Skeletal muscle cell (primary cell): ENCODE results near the gene PDRG1.

ENCODE experiments used
- DNase-seq: peaks from one replicate; pipeline ENCODE4 v3.0.0-alpha.2; 2010; ENCODE audit warnings: low read depth
- H3K4me3 ChIP-seq: 2 replicates; pipeline ENCODE4 v1.5.1; 2011; ENCODE audit warnings: low read depth, mild to moderate bottlenecking, control low read depth, low read length, moderate library complexity

Gene PDRG1

GRCh38 chr20:31914170-31914569 lies 37.7 kb downstream of the PDRG1 start:
- no peak for DNase-seq
- no peak overlapping the region for H3K4me3 ChIP-seq

- no peak overlapping the region for H3K4me3 ChIP-seq
- DNase-seq, result no peak
Measured at GRCh38 chr20:31913431-31914157, 38.3 kb downstream of the PDRG1 start.

GRCh38 chr20:31910071-31910803 lies 41.6 kb downstream of the PDRG1 start:
- no peak overlapping the region for H3K4me3 ChIP-seq
- DNase-seq, result no peak

GRCh38 chr20:31909253-31910070 lies 42.4 kb downstream of the PDRG1 start:
- no peak for DNase-seq
- H3K4me3 ChIP-seq, result no peak overlapping the region

GRCh38 chr20:31908424-31908823 lies 43.4 kb downstream of the PDRG1 start:
- H3K4me3 ChIP-seq, result no peak overlapping the region
- no peak for DNase-seq

GRCh38 chr20:31908016-31908415 lies 43.8 kb downstream of the PDRG1 start:
- no peak for DNase-seq
- H3K4me3 ChIP-seq, result no peak overlapping the region

- H3K4me3 ChIP-seq, result no peak overlapping the region
- DNase-seq, result no peak
Measured at GRCh38 chr20:31907046-31907445, 44.8 kb downstream of the PDRG1 start.

GRCh38 chr20:31906001-31906400 lies 45.8 kb downstream of the PDRG1 start:
- H3K4me3 ChIP-seq, result no peak overlapping the region
- DNase-seq, result no peak

GRCh38 chr20:31903627-31904386 lies 48.0 kb downstream of the PDRG1 start:
- H3K4me3 ChIP-seq, result no peak overlapping the region
- no peak for DNase-seq

- no peak overlapping the region for H3K4me3 ChIP-seq
- DNase-seq, result no peak
Measured at GRCh38 chr20:31901615-31902014, 50.2 kb downstream of the PDRG1 start.

GRCh38 chr20:31897541-31897940 lies 54.3 kb downstream of the PDRG1 start:
- no peak overlapping the region for H3K4me3 ChIP-seq
- DNase-seq, result no peak

- no peak for DNase-seq
- H3K4me3 ChIP-seq, result no peak overlapping the region
Measured at GRCh38 chr20:31896049-31896448, 55.8 kb downstream of the PDRG1 start.

- no peak overlapping the region for H3K4me3 ChIP-seq
- peak; percentile 33 for DNase-seq
Measured at GRCh38 chr20:31894980-31895675, 56.7 kb downstream of the PDRG1 start.
